Stomach (tissue), 4 donors: ENCODE results near the gene ALDH1A1.

Experiments
- POLR2AphosphoS5 ChIP-seq, 3 donors: sonication (generic); formaldehyde crosslinking; IDR thresholded peaks; one replicate each; pipeline ENCODE4 v1.6.1; 2016; ENCODE audit warnings: antibody characterized with exemption in 3 of 3
- TF ChIP-seq, protein P1 (sequence below), 7 experiments: fragments of 450-650 bp in 4 of 7; fragments of 200-600 bp in 3 of 7; sonication (generic) in 3 of 7; IDR thresholded peaks; one replicate each; pipeline ENCODE4 v1.5.1; 2016 to 2019; ENCODE audit warnings: antibody characterized with exemption in 7 of 7, control low read depth in 2 of 7, mild to moderate bottlenecking in 1 of 7

DNA sequence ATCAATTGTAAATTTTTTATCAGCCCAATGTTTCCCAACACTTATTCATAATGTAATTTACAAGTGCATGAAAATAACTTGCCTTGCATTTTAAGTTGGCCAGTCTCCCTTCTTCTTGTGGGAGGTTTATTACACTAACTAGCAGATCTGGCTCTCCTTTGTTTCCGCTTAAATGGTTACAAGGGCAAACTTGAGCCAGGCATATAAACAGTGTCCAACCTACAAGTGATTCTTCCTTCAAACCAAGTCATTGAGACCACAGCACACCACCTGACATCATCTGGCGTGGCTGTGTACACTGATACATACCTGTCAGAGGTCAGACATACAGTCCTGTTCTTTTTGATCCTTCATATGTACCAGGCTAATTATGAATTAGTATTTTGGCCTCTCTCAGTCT lies 80.1 kb downstream of the ALDH1A1 start:
- TF ChIP-seq, protein P1, sequence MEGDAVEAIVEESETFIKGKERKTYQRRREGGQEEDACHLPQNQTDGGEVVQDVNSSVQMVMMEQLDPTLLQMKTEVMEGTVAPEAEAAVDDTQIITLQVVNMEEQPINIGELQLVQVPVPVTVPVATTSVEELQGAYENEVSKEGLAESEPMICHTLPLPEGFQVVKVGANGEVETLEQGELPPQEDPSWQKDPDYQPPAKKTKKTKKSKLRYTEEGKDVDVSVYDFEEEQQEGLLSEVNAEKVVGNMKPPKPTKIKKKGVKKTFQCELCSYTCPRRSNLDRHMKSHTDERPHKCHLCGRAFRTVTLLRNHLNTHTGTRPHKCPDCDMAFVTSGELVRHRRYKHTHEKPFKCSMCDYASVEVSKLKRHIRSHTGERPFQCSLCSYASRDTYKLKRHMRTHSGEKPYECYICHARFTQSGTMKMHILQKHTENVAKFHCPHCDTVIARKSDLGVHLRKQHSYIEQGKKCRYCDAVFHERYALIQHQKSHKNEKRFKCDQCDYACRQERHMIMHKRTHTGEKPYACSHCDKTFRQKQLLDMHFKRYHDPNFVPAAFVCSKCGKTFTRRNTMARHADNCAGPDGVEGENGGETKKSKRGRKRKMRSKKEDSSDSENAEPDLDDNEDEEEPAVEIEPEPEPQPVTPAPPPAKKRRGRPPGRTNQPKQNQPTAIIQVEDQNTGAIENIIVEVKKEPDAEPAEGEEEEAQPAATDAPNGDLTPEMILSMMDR (IDR thresholded peaks at IDR 0.05) = no peak
- no peak for TF ChIP-seq POLR2AphosphoS5 (IDR thresholded peaks at IDR 0.05)
